ENCODE measurements around the gene EML5.
A peak's percentile ranks its signal among the peaks of the same experiment; 100 is the strongest.

Gene EML5

GRCh38 chr14:88707088-88707487 is 85.7 kb downstream of the EML5 start:
- no peak for DNase-seq

GRCh38 chr14:88706425-88706824 is 86.3 kb downstream of the EML5 start:
- no peak for DNase-seq

GRCh38 chr14:88698651-88699050 is 94.1 kb downstream of the EML5 start:
- no peak for DNase-seq

GRCh38 chr14:88695870-88696269 is 96.9 kb downstream of the EML5 start:
- DNase-seq, result no peak

- no peak for DNase-seq
Observed at GRCh38 chr14:88688386-88688785, 104.4 kb downstream of the EML5 start.

GRCh38 chr14:88683119-88683518 is 109.6 kb downstream of the EML5 start:
- DNase-seq, result no peak

- DNase-seq, result no peak
Observed at GRCh38 chr14:88682495-88683114, 110.1 kb downstream of the EML5 start.

GRCh38 chr14:88681755-88682494 is 110.8 kb downstream of the EML5 start:
- DNase-seq, result no peak

- DNase-seq, result no peak
Observed at GRCh38 chr14:88669346-88669745, 123.4 kb downstream of the EML5 start.

GRCh38 chr14:88668448-88669116 is 124.2 kb downstream of the EML5 start:
- peak; percentile 42 to 78 (median 62) for DNase-seq

GRCh38 chr14:88667555-88668273 is 125.0 kb downstream of the EML5 start:
- peak; percentile 77 to 91 (median 84) for DNase-seq

- DNase-seq, result no peak
Observed at GRCh38 chr14:88660056-88660455, 132.7 kb downstream of the EML5 start.

GRCh38 chr14:88639221-88639620 is 153.5 kb downstream of the EML5 start:
- no peak for DNase-seq

- no peak for DNase-seq
Observed at GRCh38 chr14:88632512-88632911, 160.2 kb downstream of the EML5 start.

GRCh38 chr14:88631091-88631490 is 161.7 kb downstream of the EML5 start:
- no peak for DNase-seq

GRCh38 chr14:88630565-88630964 is 162.2 kb downstream of the EML5 start:
- DNase-seq, result no peak

GRCh38 chr14:88628462-88628861 is 164.3 kb downstream of the EML5 start:
- DNase-seq, result no peak

GRCh38 chr14:88628033-88628432 is 164.7 kb downstream of the EML5 start:
- no peak for DNase-seq

- DNase-seq, result no peak
Observed at GRCh38 chr14:88625671-88626070, 167.1 kb downstream of the EML5 start.

GRCh38 chr14:88621100-88621499 is 171.7 kb downstream of the EML5 start:
- DNase-seq, result no peak

GRCh38 chr14:88618476-88618875 is 174.3 kb downstream of the EML5 start:
- DNase-seq, result no peak

- DNase-seq, result no peak
Observed at GRCh38 chr14:88617479-88617878, 175.3 kb downstream of the EML5 start.

- no peak for DNase-seq
Observed at GRCh38 chr14:88616697-88617096, 176.1 kb downstream of the EML5 start.
